Subcutaneous abdominal adipose tissue (tissue), 5 donors: ENCODE data around the gene UNG.
"Not testable (repeated sequence)": the region's sequence is repeated elsewhere in the genome, so short reads cannot be mapped to it uniquely, and the experiment has no call there.

Experiments
- H3K27ac ChIP-seq: one replicate; pipeline ENCODE4 v1.7.0; 2013; ENCODE audit warnings: low read depth, mild to moderate bottlenecking, inconsistent platforms, low read length, moderate library complexity
- H3K27me3 ChIP-seq, 5 donors: one replicate each; pipeline ENCODE4 v1.7.0; 2013; ENCODE audit warnings: low read length in 5 of 5, inconsistent platforms in 1 of 5; ENCODE audit not compliant: control insufficient read depth in 5 of 5, insufficient read depth in 4 of 5
- H3K36me3 ChIP-seq, 5 donors: one replicate each; pipeline ENCODE4 v1.7.0; 2013; ENCODE audit warnings: low read length in 5 of 5; ENCODE audit not compliant: control insufficient read depth in 5 of 5, insufficient read depth in 5 of 5
- H3K4me1 ChIP-seq, 5 donors: one replicate each; pipeline ENCODE4 v1.7.0; 2013; ENCODE audit warnings: low read length in 5 of 5, mild to moderate bottlenecking in 3 of 5, moderate library complexity in 1 of 5; ENCODE audit not compliant: control insufficient read depth in 5 of 5, insufficient read depth in 5 of 5
- H3K4me3 ChIP-seq, 5 donors: one replicate each; pipeline ENCODE4 v1.7.0; 2013; ENCODE audit warnings: low read length in 5 of 5, low read depth in 1 of 5
- H3K9ac ChIP-seq, 5 donors: one replicate each; pipeline ENCODE4 v1.7.0; 2013; ENCODE audit warnings: low read length in 5 of 5, mild to moderate bottlenecking in 4 of 5, moderate library complexity in 3 of 5
- H3K9me3 ChIP-seq, 5 donors: one replicate each; pipeline ENCODE4 v1.7.0; 2013; ENCODE audit warnings: low read length in 5 of 5; ENCODE audit not compliant: control insufficient read depth in 5 of 5
- donor health status: healthy.
- donor health status: healthy.
- donor health status: healthy.
- donor health status: healthy.
- donor health status: healthy.

The UNG gene

DNA sequence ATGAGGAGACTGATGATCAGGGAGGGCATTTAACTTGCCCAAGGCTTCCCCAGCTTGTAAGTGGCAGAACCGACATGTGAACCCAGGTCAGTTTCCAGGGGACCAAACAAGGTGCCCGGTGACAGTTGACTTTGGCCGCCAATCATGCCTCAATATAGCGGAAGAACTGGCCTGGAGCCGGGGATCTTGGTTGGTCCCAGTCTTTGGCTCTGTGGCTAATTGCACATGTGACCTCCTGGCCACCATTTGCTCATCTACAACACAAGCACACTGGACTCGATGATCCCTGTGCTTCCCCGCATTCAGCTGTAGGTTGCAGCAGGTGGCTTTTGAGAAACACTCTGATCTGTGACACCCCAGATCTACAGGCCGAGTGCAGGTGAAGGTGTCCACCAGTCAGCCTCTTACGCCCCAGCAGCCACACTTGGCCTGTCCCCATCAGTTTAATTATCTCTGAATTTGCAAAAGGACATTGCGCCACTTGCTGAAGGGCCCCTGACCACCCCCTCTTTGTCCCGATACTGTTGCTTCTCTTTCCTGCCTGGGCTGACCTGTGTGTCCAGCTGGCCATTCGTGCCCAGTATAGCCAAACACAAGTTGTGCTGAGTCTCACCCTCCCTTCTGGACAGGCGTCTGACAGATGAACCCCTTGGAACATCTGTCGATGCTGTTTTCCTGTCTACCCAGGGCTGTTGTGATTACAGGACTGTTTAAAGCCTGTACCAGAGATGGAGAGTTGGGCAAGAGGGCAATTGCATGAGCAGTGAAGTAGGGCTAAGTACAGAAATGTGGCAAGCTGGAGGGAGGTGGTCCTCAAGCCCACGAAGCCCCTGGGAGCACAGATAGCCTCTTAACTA, 33.1 kb downstream of the UNG start:
- H3K9me3 ChIP-seq = no peaks in the 10 kb centered on the region
- no peaks in the 10 kb centered on the region for H3K27me3 ChIP-seq
- peak overlapping the region in 2 of 5 donors; percentile 17 to 36 for H3K9ac ChIP-seq
- H3K36me3 ChIP-seq = peaks cover 0 to 4% (median 0%) of the 10 kb centered on the region in 5 donors
- H3K4me3 ChIP-seq = peak overlapping the region; percentile 59 to 94 (median 81)
- peak overlapping the region; percentile 72 for H3K27ac ChIP-seq
- peaks cover 6 to 64% (median 60%) of the 10 kb centered on the region in 5 donors for H3K4me1 ChIP-seq

DNA sequence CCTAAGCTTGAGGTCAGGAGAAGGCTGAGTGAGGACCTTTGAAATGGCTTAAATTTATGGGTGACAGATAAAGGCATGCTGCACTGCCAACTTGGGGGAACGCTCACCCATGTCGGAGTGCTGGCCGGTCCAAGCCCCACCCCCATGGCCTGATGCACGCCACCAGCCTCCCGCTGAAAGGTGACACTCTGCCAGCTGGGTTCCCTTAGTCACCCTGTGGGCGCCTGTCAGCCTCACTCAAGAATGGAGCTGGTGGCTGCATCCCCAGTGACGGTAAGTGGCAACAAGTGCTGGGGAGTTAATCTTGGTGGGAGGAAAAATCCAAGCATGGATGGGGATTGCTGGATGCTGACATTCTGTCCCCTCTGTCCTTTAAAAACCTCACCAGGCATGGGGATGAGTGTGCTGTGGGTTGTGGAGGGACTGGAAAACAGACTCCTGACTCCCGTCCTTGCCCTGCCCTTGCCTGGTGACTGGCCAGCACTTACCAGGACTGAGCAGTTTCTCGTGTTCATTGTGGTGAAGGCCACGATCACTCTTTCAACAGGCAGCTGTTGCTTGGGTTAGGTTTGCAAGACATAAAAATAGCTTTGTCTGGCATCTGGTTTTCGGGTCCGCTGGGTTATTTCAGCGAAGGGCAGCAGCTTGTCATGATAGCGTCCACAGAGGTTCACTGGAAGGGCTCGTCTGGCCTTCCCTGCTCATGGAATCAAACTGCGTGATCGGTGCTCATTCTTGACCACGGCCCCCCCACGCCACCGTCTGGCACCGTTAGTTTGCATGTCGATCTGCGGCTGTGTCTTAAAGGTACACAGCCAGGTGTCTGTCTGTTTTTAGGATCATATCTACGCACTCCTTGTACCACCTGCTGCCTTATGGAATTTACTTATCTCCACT, 34.0 kb downstream of the UNG start:
- no peaks in the 10 kb centered on the region for H3K27me3 ChIP-seq
- peak overlapping the region in 4 of 5 donors; percentile 17 to 62 (median 44) for H3K9ac ChIP-seq
- no peaks in the 10 kb centered on the region for H3K36me3 ChIP-seq
- H3K4me1 ChIP-seq = peaks cover 6 to 68% (median 60%) of the 10 kb centered on the region in 5 donors
- peak overlapping the region; percentile 72 for H3K27ac ChIP-seq
- H3K4me3 ChIP-seq = peak overlapping the region; percentile 59 to 94 (median 81)
- H3K9me3 ChIP-seq = no peaks in the 10 kb centered on the region

DNA sequence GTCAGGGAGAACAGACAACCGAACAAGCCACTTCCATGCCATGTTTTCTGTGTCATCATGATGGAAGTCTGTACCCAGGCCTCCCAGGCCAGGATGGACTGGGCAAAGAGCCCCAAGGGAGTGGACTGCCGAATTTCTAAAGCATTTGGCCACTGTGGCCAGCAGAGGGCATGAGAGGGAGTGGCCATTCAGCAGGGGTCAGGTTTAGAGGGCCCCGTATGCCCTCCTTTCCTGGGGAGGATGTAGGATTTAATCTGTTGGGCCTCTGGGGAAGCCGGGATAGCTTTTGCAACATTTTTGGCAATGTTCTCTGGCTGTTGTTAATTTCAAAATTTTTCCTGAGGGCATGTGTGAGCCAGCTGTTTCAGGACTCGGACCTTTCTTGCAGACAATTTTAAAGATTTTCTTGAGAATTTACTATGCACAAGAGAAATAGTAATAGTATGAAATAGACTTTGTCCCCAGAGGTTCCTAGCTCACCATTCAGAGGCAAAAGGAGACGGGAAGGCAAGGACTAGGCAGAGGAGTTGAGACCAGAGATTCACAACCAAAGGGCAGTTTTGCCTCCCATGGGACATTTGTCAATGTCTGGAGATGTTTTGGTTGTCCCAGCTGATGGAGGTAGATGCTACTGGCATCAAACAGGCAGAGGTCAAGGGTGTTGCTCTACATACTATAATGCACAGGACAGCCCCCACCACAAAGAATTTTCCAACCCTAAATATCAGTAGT, 37.0 kb downstream of the UNG start:
- Histone ChIP-seq H3K27me3 (no peaks in the 10 kb centered on the region), H3K4me1 (peaks cover 6 to 83% (median 73%) of the 10 kb centered on the region in 5 donors), H3K27ac (peak overlapping the region; percentile 84), H3K9ac (peak overlapping the region in 2 of 5 donors; percentile 24 to 27), H3K36me3 (peaks cover 0 to 5% (median 0%) of the 10 kb centered on the region in 5 donors), H3K9me3 (no peaks in the 10 kb centered on the region), H3K4me3 (peak overlapping the region; percentile 41 to 71 (median 58))

DNA sequence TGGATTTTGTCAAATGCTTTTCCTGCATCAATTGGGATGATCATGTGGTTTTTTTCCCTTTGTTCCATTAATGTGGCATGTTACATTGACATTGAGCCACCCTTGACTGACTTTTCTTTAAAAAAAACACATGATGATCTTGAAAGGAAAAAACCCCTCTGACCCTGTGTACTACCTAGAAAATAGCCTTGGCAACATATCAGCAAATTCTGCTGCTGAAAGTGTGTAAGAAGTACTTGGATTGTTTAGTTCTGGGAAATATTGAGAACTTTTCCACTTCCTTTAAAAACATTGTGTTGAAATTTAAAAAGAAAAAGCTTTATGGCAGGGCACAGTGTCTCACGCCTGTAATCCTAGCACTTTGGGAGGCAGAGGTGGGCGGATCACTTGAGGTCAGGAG, 39.7 kb downstream of the UNG start:
- peaks cover 6 to 90% (median 71%) of the 10 kb centered on the region in 5 donors for H3K4me1 ChIP-seq
- no peaks in the 10 kb centered on the region for H3K27me3 ChIP-seq
- peak overlapping the region in 2 of 5 donors; percentile 38 to 39 for H3K9ac ChIP-seq
- H3K9me3 ChIP-seq = no peaks in the 10 kb centered on the region
- peak overlapping the region; percentile 84 for H3K27ac ChIP-seq
- peaks cover 0 to 28% (median 13%) of the 10 kb centered on the region in 5 donors for H3K36me3 ChIP-seq
- H3K4me3 ChIP-seq = peak overlapping the region in 1 of 5 donors; percentile 8

DNA sequence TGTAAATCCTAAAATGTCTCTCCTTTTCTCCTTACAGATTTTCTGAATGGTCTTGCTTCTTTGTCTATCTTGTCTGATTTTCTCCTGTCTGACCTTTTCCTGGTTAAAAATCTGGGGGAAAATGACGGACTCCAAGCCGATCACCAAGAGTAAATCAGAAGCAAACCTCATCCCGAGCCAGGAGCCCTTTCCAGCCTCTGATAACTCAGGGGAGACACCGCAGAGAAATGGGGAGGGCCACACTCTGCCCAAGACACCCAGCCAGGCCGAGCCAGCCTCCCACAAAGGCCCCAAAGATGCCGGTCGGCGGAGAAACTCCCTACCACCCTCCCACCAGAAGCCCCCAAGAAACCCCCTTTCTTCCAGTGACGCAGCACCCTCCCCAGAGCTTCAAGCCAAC, 42.0 kb downstream of the UNG start:
- Histone ChIP-seq H3K4me3 (no peak overlapping the region), H3K27me3 (no peaks in the 10 kb centered on the region), H3K4me1 (peaks cover 6 to 94% (median 78%) of the 10 kb centered on the region in 5 donors), H3K36me3 (peaks cover 0 to 40% (median 13%) of the 10 kb centered on the region in 5 donors), H3K9me3 (no peaks in the 10 kb centered on the region), H3K27ac (peak overlapping the region; percentile 84), H3K9ac (peak overlapping the region in 2 of 5 donors; percentile 4 to 62)

DNA sequence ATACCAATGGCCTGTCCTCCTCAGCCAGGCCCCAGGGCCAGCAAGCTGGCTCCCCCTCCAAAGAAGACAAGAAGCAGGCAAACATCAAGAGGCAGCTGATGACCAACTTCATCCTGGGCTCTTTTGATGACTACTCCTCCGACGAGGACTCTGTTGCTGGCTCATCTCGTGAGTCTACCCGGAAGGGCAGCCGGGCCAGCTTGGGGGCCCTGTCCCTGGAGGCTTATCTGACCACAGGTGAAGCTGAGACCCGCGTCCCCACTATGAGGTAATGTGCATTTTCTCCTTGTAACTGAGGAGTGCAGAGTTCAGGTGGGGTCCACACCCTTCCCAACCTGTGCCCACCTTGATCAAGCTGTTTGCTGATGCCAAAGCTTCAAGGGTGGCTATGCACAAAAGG, 42.4 kb downstream of the UNG start:
- Histone ChIP-seq H3K4me1 (peaks cover 4 to 94% (median 74%) of the 10 kb centered on the region in 5 donors), H3K27ac (peak overlapping the region; percentile 84), H3K27me3 (no peaks in the 10 kb centered on the region), H3K9ac (no peak overlapping the region), H3K36me3 (peaks cover 0 to 40% (median 13%) of the 10 kb centered on the region in 5 donors), H3K4me3 (no peak overlapping the region), H3K9me3 (no peaks in the 10 kb centered on the region)

DNA sequence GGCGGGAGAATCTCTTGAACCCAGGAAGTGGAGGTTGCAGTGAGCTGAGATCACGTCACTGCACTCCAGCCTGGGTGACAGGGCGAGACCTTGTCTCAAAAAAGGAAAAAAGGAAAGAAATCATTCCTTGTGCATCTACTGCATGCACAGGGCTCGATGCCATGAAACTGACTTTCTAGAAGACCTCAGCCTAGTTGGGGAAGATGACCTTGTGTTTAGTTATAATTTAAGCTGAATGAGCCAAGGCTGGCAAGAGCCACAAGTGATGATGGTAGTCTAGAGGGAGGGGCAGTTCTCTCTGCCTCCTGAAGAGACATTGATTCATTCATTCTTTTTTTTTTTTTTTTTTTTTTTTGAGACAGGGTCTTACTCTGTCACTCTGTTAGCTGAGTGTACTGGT, 43.2 kb downstream of the UNG start:
- H3K9me3 ChIP-seq = no peaks in the 10 kb centered on the region
- H3K9ac ChIP-seq = no peak overlapping the region
- no peaks in the 10 kb centered on the region for H3K27me3 ChIP-seq
- H3K4me1 ChIP-seq = peaks cover 4 to 96% (median 75%) of the 10 kb centered on the region in 5 donors
- H3K4me3 ChIP-seq = no peak overlapping the region
- H3K27ac ChIP-seq = peak overlapping the region; percentile 90
- H3K36me3 ChIP-seq = peaks cover 0 to 40% (median 13%) of the 10 kb centered on the region in 5 donors

DNA sequence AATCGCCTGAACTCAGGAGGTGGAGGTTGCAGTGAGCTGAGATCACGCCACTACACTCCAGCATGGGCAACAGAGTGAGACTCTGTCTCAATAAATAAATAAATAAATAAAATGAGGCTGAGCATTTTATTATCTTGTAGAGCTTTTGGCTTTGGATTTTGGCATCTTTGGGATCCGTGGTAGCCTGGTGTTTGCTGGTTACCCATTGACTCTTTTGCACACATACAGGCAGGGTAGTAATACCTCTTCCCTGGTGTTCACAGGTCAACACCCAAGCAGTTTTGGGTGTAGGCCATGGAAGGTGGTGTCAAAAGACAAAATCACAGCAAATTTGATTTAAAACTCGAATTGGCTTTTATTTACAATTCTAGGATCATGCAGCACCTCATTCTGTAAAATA, 46.8 kb downstream of the UNG start:
- no peak overlapping the region for H3K9ac ChIP-seq
- H3K27ac ChIP-seq = peak overlapping the region; percentile 90
- no peak overlapping the region for H3K4me3 ChIP-seq
- peaks cover 23 to 97% (median 84%) of the 10 kb centered on the region in 5 donors for H3K4me1 ChIP-seq
- H3K36me3 ChIP-seq = peaks cover 0 to 42% (median 10%) of the 10 kb centered on the region in 5 donors
- no peaks in the 10 kb centered on the region for H3K27me3 ChIP-seq
- H3K9me3 ChIP-seq = no peaks in the 10 kb centered on the region

DNA sequence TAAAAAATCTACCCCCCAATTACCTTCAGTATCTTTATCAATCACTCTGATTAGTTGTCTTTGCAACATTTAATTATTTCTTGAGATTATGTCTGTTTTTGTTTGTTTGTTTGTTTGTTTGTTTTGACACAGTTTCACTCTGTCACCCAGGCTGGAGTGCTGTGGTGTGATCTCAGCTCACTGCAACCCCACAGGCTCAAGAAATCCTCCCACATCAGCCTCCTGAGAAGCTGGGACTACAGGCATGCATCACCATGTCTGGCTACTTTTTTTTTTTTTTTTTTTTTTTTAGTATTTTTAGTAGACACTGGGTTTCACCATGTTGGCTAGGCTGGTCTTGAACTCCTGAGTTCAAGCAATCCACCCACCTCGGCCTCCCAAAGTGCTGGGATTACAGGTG, 49.7 kb downstream of the UNG start:
- not testable (repeated sequence) for H3K4me3 ChIP-seq, H3K9me3 ChIP-seq, H3K27me3 ChIP-seq, H3K9ac ChIP-seq
- peaks cover 0 to 36% (median 6%) of the 10 kb centered on the region in 5 donors for H3K36me3 ChIP-seq
- peak overlapping the region; percentile 90 for H3K27ac ChIP-seq
- H3K4me1 ChIP-seq = peaks cover 23 to 96% (median 82%) of the 10 kb centered on the region in 5 donors
